ENCODE results near the gene NQO2.

DNA sequence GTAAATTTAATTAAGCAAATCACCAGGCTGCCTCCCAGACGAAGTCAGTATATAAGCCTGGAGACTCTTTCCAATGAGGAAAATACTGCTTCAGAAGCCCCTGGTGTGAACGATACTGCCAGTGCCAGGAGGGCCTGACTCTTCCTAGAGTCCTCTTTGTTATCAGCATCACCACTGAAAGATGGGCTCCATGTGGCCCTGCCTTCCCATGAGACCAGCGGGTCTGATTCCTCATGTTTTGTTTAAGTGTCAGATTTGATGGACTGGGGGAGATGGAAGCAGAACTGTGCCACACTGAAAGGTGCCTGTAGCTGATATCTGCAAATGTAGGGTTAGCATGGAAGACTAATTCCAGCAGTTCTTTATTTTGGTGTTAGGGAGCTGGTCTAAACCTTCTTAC lies 7.9 kb downstream of the NQO2 start:
- TF ChIP-seq, protein P1, sequence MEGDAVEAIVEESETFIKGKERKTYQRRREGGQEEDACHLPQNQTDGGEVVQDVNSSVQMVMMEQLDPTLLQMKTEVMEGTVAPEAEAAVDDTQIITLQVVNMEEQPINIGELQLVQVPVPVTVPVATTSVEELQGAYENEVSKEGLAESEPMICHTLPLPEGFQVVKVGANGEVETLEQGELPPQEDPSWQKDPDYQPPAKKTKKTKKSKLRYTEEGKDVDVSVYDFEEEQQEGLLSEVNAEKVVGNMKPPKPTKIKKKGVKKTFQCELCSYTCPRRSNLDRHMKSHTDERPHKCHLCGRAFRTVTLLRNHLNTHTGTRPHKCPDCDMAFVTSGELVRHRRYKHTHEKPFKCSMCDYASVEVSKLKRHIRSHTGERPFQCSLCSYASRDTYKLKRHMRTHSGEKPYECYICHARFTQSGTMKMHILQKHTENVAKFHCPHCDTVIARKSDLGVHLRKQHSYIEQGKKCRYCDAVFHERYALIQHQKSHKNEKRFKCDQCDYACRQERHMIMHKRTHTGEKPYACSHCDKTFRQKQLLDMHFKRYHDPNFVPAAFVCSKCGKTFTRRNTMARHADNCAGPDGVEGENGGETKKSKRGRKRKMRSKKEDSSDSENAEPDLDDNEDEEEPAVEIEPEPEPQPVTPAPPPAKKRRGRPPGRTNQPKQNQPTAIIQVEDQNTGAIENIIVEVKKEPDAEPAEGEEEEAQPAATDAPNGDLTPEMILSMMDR (IDR thresholded peaks at IDR 0.05) = no peak
- TF ChIP-seq EZH2phosphoT487 (IDR thresholded peaks at IDR 0.05; ENCODE audit: borderline replicate concordance, low read depth) = no peak
- no peak for TF ChIP-seq YY1 (IDR thresholded peaks at IDR 0.05; ENCODE audit: low read depth)
